Large intestine (tissue), 12 donors: ENCODE data around the gene MAGEB2. TPM values are rescaled to one million over a fixed set of nuclear protein-coding genes. Genes with fewer than 3 reads are reported as not detected.
A peak's percentile ranks its signal among the peaks of the same experiment; 100 is the strongest.
"Not testable (repeated sequence)": the region's sequence is repeated elsewhere in the genome, so short reads cannot be mapped to it uniquely, and the experiment has no call there.

ENCODE experiments used
- DNase-seq, 2 donors: peaks; one replicate each; pipeline versions ENCODE4 v3.0.0 to v3.0.0-alpha.2; 2013
- H3K27ac ChIP-seq: one replicate; pipeline ENCODE4 v1.5.1; 2013; ENCODE audit warnings: low read length
- H3K27me3 ChIP-seq: 2 replicates; pipeline ENCODE4 v1.6.1; 2013; ENCODE audit warnings: low read length; ENCODE audit not compliant: control insufficient read depth, insufficient read depth
- H3K36me3 ChIP-seq: 2 replicates; pipeline ENCODE4 v1.6.1; 2013; ENCODE audit warnings: low read length; ENCODE audit not compliant: control insufficient read depth, insufficient read depth
- H3K4me1 ChIP-seq: one replicate; pipeline ENCODE4 v1.6.1; 2013; ENCODE audit warnings: low read length; ENCODE audit not compliant: control insufficient read depth, insufficient read depth
- H3K4me3 ChIP-seq: one replicate; pipeline ENCODE4 v1.5.1; 2013; ENCODE audit warnings: low read length
- H3K9me3 ChIP-seq: one replicate; pipeline ENCODE4 v1.6.1; 2013; ENCODE audit warnings: mild to moderate bottlenecking, low read depth, low read length, moderate library complexity; ENCODE audit not compliant: control insufficient read depth
- WGBS: methylation state at CpG from one replicate; pipeline ENCODE4 v1.1.5; 2013; ENCODE audit warnings: low lambda C conversion rate; ENCODE audit not compliant: insufficient coverage; 5-methylcytosine and 5-hydroxymethylcytosine counted together
- long read RNA-seq, 11 donors: transcript quantifications; one replicate each; lab custom pipeline, GENCODE V29; 2026
- polyA plus RNA-seq: library from polyadenylated mRNA; unstranded; fragments of 120-200 nt; gene quantifications from one replicate; pipeline ENCODE4 v1.2.1, GENCODE V29; 2013

Gene MAGEB2
- not detected for polyA plus RNA-seq
- long read RNA-seq, donor 1, result 0 reads
- long read RNA-seq, donor 2, result 0 reads
- long read RNA-seq, donor 3, result 0 reads
- long read RNA-seq, donor 4, result 0 reads
- long read RNA-seq, donor 5, result 0 reads
- long read RNA-seq, donor 6, result 0 reads
- long read RNA-seq, donor 7, result 0 reads
- long read RNA-seq, donor 8, result 0 reads
- long read RNA-seq, donor 9, result 0 reads
- long read RNA-seq, donor 10, result 0 reads
- long read RNA-seq, donor 11, result 0 reads

GRCh38 chrX:30215357-30215843 is at the start of gene MAGEB2:
Gene MAGEB2 (plus strand): TSS chrX:30215563. CDS start chrX:30218581, 3,018 bp downstream.
- no peak within 1 kb of the TSS for H3K4me3 ChIP-seq
- WGBS, result no CpG with 5 or more reads among the region's 29 CpGs

GRCh38 chrX:30170900-30171299 is 44.5 kb upstream of the MAGEB2 start:
- Histone ChIP-seq H3K4me3 (no peak overlapping the region), H3K36me3 (no peaks in the 10 kb centered on the region), H3K27me3 (no peaks in the 10 kb centered on the region), H3K9me3 (no peaks in the 10 kb centered on the region), H3K27ac (no peak overlapping the region), H3K4me1 (no peaks in the 10 kb centered on the region)
- no CpG with 5 or more reads among the region's 2 CpGs for WGBS
- DNase-seq, result no peak

More at GRCh38 chrX:30215357-30215843, at the start of gene MAGEB2:
- Histone ChIP-seq H3K36me3 (no peaks in the 10 kb centered on the region), H3K4me1 (no peaks in the 10 kb centered on the region), H3K9me3 (no peaks in the 10 kb centered on the region), H3K27ac (no peak within 1 kb of the TSS), H3K27me3 (no peaks in the 10 kb centered on the region)
- no peak for DNase-seq

GRCh38 chrX:30181353-30181752 is 34.0 kb upstream of the MAGEB2 start:
- no peak overlapping the region for H3K4me3 ChIP-seq
- no peak for DNase-seq
- no peaks in the 10 kb centered on the region for H3K36me3 ChIP-seq
- H3K27ac ChIP-seq, result no peak overlapping the region
- no peaks in the 10 kb centered on the region for H3K9me3 ChIP-seq
- H3K27me3 ChIP-seq, result no peaks in the 10 kb centered on the region
- H3K4me1 ChIP-seq, result no peaks in the 10 kb centered on the region
- WGBS, result 83% methylated on average over 1 of the region's 1 CpG

- no CpG with 5 or more reads among the region's 3 CpGs for WGBS
- H3K4me1 ChIP-seq, result no peaks in the 10 kb centered on the region
- H3K4me3 ChIP-seq, result no peak overlapping the region
- no peak overlapping the region for H3K27ac ChIP-seq
- H3K36me3 ChIP-seq, result no peaks in the 10 kb centered on the region
- no peaks in the 10 kb centered on the region for H3K9me3 ChIP-seq
- no peaks in the 10 kb centered on the region for H3K27me3 ChIP-seq
- no peak for DNase-seq
Observed at GRCh38 chrX:30183554-30183953, 31.8 kb upstream of the MAGEB2 start.

DNA sequence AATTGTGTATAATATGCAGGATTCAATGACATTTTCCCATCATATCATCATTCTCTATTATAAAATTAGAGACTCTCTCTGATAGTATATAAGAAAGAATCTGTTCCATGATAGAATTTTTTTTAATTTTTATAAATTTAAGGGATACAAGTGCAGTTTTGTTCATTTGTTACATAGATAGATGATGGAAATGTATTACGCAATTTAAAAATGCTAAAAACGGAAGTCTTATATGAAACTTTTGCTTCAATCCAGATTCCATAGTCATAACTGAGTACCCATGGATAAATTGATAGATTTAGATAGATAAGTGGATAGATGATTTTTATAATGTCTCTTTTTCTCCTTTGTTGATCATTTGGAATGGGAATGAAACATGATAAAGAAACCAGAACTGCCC is 24.9 kb upstream of the MAGEB2 start:
- WGBS, result 94% methylated on average over 2 of the region's 2 CpGs

DNA sequence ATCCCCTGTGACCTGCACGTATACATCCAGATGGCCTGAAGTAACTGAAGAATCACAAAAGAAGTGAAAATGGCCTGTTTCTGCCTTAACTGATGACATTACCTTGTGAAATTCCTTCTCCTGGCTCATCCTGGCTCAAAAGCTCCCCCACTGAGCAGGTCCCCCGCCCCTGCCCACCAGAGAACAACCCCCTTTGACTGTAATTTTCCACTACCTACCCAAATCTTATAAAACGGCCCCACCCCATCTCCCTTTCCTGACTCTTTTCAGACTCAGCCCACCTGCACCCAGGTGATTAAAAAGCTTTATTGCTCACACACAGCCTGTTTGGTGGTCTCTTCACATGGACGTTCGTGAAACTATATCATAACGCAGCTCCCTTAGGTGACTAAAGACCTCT is 21.5 kb upstream of the MAGEB2 start:
- not testable (repeated sequence) for H3K4me3 ChIP-seq, H3K9me3 ChIP-seq, H3K27me3 ChIP-seq, H3K36me3 ChIP-seq, H3K4me1 ChIP-seq, H3K27ac ChIP-seq, DNase-seq
- no CpG with 5 or more reads among the region's 6 CpGs for WGBS

More for the DNA sequence above, 24.9 kb upstream of the MAGEB2 start:
- no peak overlapping the region for H3K27ac ChIP-seq
- no peaks in the 10 kb centered on the region for H3K4me1 ChIP-seq
- no peaks in the 10 kb centered on the region for H3K27me3 ChIP-seq
- H3K4me3 ChIP-seq, result no peak overlapping the region
- H3K36me3 ChIP-seq, result no peaks in the 10 kb centered on the region
- H3K9me3 ChIP-seq, result no peaks in the 10 kb centered on the region
- no peak for DNase-seq

- H3K4me3 ChIP-seq, result no peak overlapping the region
- no peaks in the 10 kb centered on the region for H3K36me3 ChIP-seq
- no peaks in the 10 kb centered on the region for H3K9me3 ChIP-seq
- no peak overlapping the region for H3K27ac ChIP-seq
- H3K27me3 ChIP-seq, result no peaks in the 10 kb centered on the region
- WGBS, result no CpG with 5 or more reads among the region's 1 CpG
- H3K4me1 ChIP-seq, result no peaks in the 10 kb centered on the region
- DNase-seq, result peak in 1 of 2 donors; percentile 1
Observed at GRCh38 chrX:30196322-30196721, 19.0 kb upstream of the MAGEB2 start.

DNA sequence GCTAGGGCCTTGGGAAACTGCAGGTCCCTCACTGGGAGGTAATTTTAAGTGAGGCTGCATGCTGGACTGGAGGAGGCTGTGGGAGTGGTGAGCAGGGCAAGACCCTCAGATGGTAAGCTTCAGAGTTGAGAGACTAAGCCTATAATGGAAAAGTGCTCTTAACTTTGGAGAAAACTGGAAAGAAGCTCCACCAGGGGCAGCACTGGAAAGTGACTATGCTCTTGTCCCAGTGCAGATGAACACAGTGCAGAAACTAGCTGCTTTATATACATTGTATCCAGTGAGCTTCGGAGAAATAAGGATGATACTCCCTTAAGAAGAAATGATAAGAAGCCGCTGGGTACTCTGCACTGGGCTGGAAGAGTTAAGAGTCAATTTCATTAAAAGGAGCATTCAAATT is 3.2 kb upstream of the MAGEB2 start:
- no peaks in the 10 kb centered on the region for H3K9me3 ChIP-seq
- no peaks in the 10 kb centered on the region for H3K4me1 ChIP-seq
- H3K36me3 ChIP-seq, result no peaks in the 10 kb centered on the region
- no peak overlapping the region for H3K27ac ChIP-seq
- WGBS, result no CpG with 5 or more reads among the region's 2 CpGs
- H3K4me3 ChIP-seq, result no peak overlapping the region
- DNase-seq, result no peak
- no peaks in the 10 kb centered on the region for H3K27me3 ChIP-seq

- Histone ChIP-seq H3K27ac (no peak overlapping the region), H3K4me3 (no peak overlapping the region), H3K27me3 (no peaks in the 10 kb centered on the region), H3K4me1 (no peaks in the 10 kb centered on the region), H3K9me3 (no peaks in the 10 kb centered on the region), H3K36me3 (no peaks in the 10 kb centered on the region)
- DNase-seq, result no peak
- no CpG with 5 or more reads among the region's 1 CpG for WGBS
Observed at GRCh38 chrX:30217465-30217864, 2.1 kb downstream of the MAGEB2 start.

DNA sequence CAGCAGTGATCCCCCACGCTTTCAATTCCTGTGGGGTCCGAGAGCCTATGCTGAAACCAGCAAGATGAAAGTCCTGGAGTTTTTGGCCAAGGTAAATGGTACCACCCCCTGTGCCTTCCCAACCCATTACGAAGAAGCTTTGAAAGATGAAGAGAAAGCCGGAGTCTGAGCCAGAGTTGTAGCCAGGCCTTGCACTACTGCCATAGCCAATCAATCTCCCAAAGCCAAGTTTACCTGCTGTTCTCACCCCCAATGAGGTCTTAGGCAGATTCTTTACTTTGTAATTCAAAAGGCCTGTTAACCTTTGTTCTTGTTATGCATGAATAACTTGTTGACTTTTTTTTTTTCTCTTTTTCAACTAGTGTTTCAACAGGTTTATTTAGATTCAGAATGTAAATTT is 4.0 kb downstream of the MAGEB2 start:
- no peak for DNase-seq
- H3K27ac ChIP-seq, result no peak overlapping the region
- no CpG with 5 or more reads among the region's 4 CpGs for WGBS
- no peaks in the 10 kb centered on the region for H3K36me3 ChIP-seq
- H3K4me3 ChIP-seq, result no peak overlapping the region
- no peaks in the 10 kb centered on the region for H3K9me3 ChIP-seq
- no peaks in the 10 kb centered on the region for H3K27me3 ChIP-seq
- no peaks in the 10 kb centered on the region for H3K4me1 ChIP-seq

GRCh38 chrX:30220661-30221060 is 5.3 kb downstream of the MAGEB2 start:
- Histone ChIP-seq H3K27me3 (no peaks in the 10 kb centered on the region), H3K27ac (no peak overlapping the region), H3K4me1 (no peaks in the 10 kb centered on the region), H3K36me3 (no peaks in the 10 kb centered on the region), H3K4me3 (no peak overlapping the region), H3K9me3 (no peaks in the 10 kb centered on the region)
- DNase-seq, result no peak
- no CpG with 5 or more reads among the region's 5 CpGs for WGBS
